ENCODE data around the gene GREB1.

The GREB1 gene

GRCh38 chr2:11559786-11560155 lies 25.9 kb downstream of the GREB1 start:
- no peak for DNase-seq (ENCODE audit: low spot score)

GRCh38 chr2:11560806-11561205 lies 27.0 kb downstream of the GREB1 start:
- DNase-seq (ENCODE audit: low spot score), result no peak

- no peak for DNase-seq (ENCODE audit: low spot score)
Measured at GRCh38 chr2:11562011-11562410, 28.2 kb downstream of the GREB1 start.

- DNase-seq (ENCODE audit: low spot score), result no peak
Measured at GRCh38 chr2:11562476-11562875, 28.6 kb downstream of the GREB1 start.

- no peak for DNase-seq (ENCODE audit: low spot score)
Measured at GRCh38 chr2:11563784-11564666, 30.2 kb downstream of the GREB1 start.

- DNase-seq (ENCODE audit: low spot score), result no peak
Measured at GRCh38 chr2:11564816-11565567, 31.1 kb downstream of the GREB1 start.

GRCh38 chr2:11566383-11566782 lies 32.5 kb downstream of the GREB1 start:
- DNase-seq (ENCODE audit: low spot score), result no peak

- no peak for DNase-seq (ENCODE audit: low spot score)
Measured at GRCh38 chr2:11567631-11568031, 33.8 kb downstream of the GREB1 start.

- no peak for DNase-seq (ENCODE audit: low spot score)
Measured at GRCh38 chr2:11568436-11568835, 34.6 kb downstream of the GREB1 start.

GRCh38 chr2:11569636-11570035 lies 35.8 kb downstream of the GREB1 start:
- no peak for DNase-seq (ENCODE audit: low spot score)

GRCh38 chr2:11571170-11571569 lies 37.3 kb downstream of the GREB1 start:
- no peak for DNase-seq (ENCODE audit: low spot score)

GRCh38 chr2:11572996-11573395 lies 39.2 kb downstream of the GREB1 start:
- no peak for DNase-seq (ENCODE audit: low spot score)

GRCh38 chr2:11573418-11574175 lies 39.8 kb downstream of the GREB1 start:
- no peak for DNase-seq (ENCODE audit: low spot score)

- DNase-seq (ENCODE audit: low spot score), result no peak
Measured at GRCh38 chr2:11574176-11575046, 40.6 kb downstream of the GREB1 start.

- no peak for DNase-seq (ENCODE audit: low spot score)
Measured at GRCh38 chr2:11576398-11576797, 42.6 kb downstream of the GREB1 start.

- no peak for DNase-seq (ENCODE audit: low spot score)
Measured at GRCh38 chr2:11577101-11577883, 43.4 kb downstream of the GREB1 start.

GRCh38 chr2:11578081-11578948 lies 44.5 kb downstream of the GREB1 start:
- no peak for DNase-seq (ENCODE audit: low spot score)

- DNase-seq (ENCODE audit: low spot score), result no peak
Measured at GRCh38 chr2:11578986-11579774, 45.3 kb downstream of the GREB1 start.
